ENCODE results near the gene GPAM. TPM values are rescaled to one million over a fixed set of nuclear protein-coding genes. Genes with fewer than 3 reads are reported as not detected.

The GPAM gene
- total and polyA plus RNA-seq, 2 donors (not counting 1 experiment from before 2014, with no cell fraction given): 2.6 to 8.2 TPM

DNA sequence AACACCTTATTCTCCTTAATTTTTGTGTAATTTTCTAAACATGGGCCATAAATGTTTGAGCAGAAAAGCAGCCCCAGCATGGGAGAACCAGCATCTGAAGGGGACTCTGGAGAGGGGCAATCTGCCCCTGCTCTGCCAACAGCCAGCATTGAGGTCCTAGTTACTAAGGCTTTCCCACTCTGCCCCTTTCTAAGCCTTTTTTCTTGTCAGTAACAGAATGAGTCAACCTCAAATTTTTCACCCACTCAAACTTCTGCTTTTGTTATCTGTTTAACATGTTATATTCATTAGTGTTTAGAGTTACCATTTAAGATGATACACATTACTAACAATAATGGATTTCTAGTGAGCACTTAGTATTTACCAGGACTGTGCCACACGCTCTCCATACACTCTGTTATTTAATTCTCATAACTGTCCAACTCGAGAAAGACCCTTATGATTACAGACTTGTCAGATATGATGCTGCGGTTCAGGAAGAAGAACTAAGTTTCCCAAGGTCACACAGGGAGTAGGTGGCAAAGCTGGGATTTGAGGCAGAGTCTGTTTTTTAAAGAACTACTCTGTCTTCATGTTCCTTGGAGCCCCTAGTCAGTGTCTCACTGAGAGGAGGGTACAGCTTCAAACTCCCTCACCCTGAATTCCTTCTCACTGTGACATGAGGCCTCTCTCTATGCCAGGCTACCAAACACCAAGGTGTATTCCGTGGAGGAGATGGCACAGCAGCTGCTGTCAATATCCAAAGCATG is 19.9 kb upstream of the GPAM start:
- Histone ChIP-seq H4K20me1 (ENCODE audit: control insufficient read depth, insufficient read depth, low read length, poor library complexity, severe bottlenecking) (no peaks in the 10 kb centered on the region), H3K4me3 (ENCODE audit: control extremely low read depth in 1 of 5, extremely low read depth in 1 of 5, insufficient read depth in 1 of 5, low read depth in 2 of 5, low read length in 4 of 5) (no peak overlapping the region), H3K4me2 (replicated peaks; ENCODE audit: low read depth, low read length, poor library complexity, severe bottlenecking) (no peak overlapping the region), H3K27me3 (replicated peaks in 1 of 4; ENCODE audit: control extremely low read depth in 1 of 4, control insufficient read depth in 3 of 4, insufficient read depth in 4 of 4, low read length in 3 of 4) (peaks cover 0 to 9% (median 0%) of the 10 kb centered on the region in 4 experiments), H3K9me3 (ENCODE audit: control extremely low read depth in 1 of 3, control insufficient read depth in 2 of 3, insufficient read depth in 1 of 3, low read length in 2 of 3) (peaks cover 0 to 1% (median 0%) of the 10 kb centered on the region in 3 donors), H3K79me2 (ENCODE audit: control insufficient read depth, insufficient read depth, low read length) (no peaks in the 10 kb centered on the region), H3K27ac (ENCODE audit: low read length in 2 of 2) (no peak overlapping the region), H3K9ac (ENCODE audit: low read length) (no peak overlapping the region), H3K36me3 (replicated peaks in 1 of 2; ENCODE audit: control extremely low read depth in 1 of 2, control insufficient read depth in 1 of 2, extremely low read depth in 1 of 2, insufficient read depth in 2 of 2, low read length in 1 of 2) (no peaks in the 10 kb centered on the region), H2AFZ (ENCODE audit: insufficient read depth, low read depth, low read length, poor library complexity, severe bottlenecking) (no peak overlapping the region), H3K4me1 (ENCODE audit: control insufficient read depth in 2 of 2, insufficient read depth in 2 of 2, low read length in 2 of 2) (peaks cover 0 to 15% of the 10 kb centered on the region in 2 donors)
- intact Hi-C loops (cut with micrococcal nuclease): no loop called here
- peaks cover 3% of the 10 kb centered on the region for H3K27me3 Mint-ChIP-seq
- peaks cover 19% of the 10 kb centered on the region for H3K4me1 Mint-ChIP-seq
- ATAC-seq (ENCODE audit: low read depth): peak; percentile 41
- no peak for DNase-seq
- H3K9me3 Mint-ChIP-seq (ENCODE audit: insufficient read depth): no peaks in the 10 kb centered on the region
- WGBS (ENCODE audit: insufficient coverage): 51% methylated on average over 2 of the region's 4 CpGs
- H3K4me3 Mint-ChIP-seq: peak overlapping the region; percentile 67
- TF ChIP-seq, protein P1, sequence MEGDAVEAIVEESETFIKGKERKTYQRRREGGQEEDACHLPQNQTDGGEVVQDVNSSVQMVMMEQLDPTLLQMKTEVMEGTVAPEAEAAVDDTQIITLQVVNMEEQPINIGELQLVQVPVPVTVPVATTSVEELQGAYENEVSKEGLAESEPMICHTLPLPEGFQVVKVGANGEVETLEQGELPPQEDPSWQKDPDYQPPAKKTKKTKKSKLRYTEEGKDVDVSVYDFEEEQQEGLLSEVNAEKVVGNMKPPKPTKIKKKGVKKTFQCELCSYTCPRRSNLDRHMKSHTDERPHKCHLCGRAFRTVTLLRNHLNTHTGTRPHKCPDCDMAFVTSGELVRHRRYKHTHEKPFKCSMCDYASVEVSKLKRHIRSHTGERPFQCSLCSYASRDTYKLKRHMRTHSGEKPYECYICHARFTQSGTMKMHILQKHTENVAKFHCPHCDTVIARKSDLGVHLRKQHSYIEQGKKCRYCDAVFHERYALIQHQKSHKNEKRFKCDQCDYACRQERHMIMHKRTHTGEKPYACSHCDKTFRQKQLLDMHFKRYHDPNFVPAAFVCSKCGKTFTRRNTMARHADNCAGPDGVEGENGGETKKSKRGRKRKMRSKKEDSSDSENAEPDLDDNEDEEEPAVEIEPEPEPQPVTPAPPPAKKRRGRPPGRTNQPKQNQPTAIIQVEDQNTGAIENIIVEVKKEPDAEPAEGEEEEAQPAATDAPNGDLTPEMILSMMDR (IDR thresholded peaks at IDR 0.05): no peak
- TF ChIP-seq EZH2 (IDR thresholded peaks at IDR 0.05; ENCODE audit: borderline replicate concordance, insufficient read depth, low read depth, low read length, poor library complexity, severe bottlenecking): no peak
- CTCF ChIA-PET: no interaction called here
- POLR2A ChIA-PET: no interaction called here
- peak overlapping the region; percentile 78 for H3K27ac Mint-ChIP-seq

DNA sequence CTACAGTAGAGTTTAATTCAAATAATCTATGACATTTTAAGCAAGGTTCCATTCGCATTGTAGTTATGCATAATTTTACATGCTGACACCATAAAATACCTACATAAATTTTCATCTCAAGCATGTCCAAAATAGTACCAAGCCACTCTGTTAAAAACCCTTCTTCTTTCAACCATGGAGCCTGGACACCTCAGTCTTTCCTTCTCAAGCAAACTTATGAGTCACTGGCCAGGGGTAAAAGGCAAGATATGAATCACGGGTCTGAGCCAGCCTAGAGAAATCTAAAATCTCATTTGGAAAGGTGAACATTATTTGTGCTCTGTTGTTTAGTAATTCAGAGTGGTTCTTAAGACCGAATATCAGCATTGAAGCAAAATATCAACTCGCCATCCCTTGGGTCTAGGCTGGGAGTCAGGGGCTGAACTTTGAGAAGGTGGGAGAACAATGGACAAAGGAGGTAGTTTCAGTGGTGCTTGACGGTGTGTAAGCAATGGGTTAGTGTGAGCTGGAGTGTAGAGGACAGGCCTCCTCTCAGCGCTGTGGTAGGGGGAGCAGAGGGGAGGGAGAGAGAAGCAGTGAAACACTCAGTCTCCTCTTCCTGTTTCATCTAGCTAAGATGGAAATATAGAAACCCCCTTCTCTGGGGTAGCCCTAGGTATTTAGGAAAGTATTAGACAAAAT is 19.1 kb upstream of the GPAM start:
- WGBS (ENCODE audit: insufficient coverage): 69% methylated on average over 3 of the region's 6 CpGs
- ATAC-seq (ENCODE audit: low read depth) (peak; percentile 36), DNase-seq (no peak)
- ChIA-PET CTCF (no interaction called here), POLR2A (no interaction called here)
- Mint-ChIP-seq H3K27me3 (no peaks in the 10 kb centered on the region), H3K27ac (peak overlapping the region; percentile 65), H3K9me3 (ENCODE audit: insufficient read depth) (no peaks in the 10 kb centered on the region), H3K4me1 (peaks cover 19% of the 10 kb centered on the region), H3K4me3 (peak overlapping the region; percentile 36)
- Histone ChIP-seq H3K27ac (ENCODE audit: low read length in 2 of 2) (peak overlapping the region in 1 of 2 donors; percentile 34), H3K4me3 (ENCODE audit: control extremely low read depth in 1 of 5, extremely low read depth in 1 of 5, insufficient read depth in 1 of 5, low read depth in 2 of 5, low read length in 4 of 5) (no peak overlapping the region), H3K36me3 (replicated peaks in 1 of 2; ENCODE audit: control extremely low read depth in 1 of 2, control insufficient read depth in 1 of 2, extremely low read depth in 1 of 2, insufficient read depth in 2 of 2, low read length in 1 of 2) (no peaks in the 10 kb centered on the region), H3K9ac (ENCODE audit: low read length) (no peak overlapping the region), H3K4me1 (ENCODE audit: control insufficient read depth in 2 of 2, insufficient read depth in 2 of 2, low read length in 2 of 2) (peaks cover 0 to 15% of the 10 kb centered on the region in 2 donors), H3K27me3 (replicated peaks in 1 of 4; ENCODE audit: control extremely low read depth in 1 of 4, control insufficient read depth in 3 of 4, insufficient read depth in 4 of 4, low read length in 3 of 4) (peaks cover 0 to 9% (median 0%) of the 10 kb centered on the region in 4 experiments), H3K79me2 (ENCODE audit: control insufficient read depth, insufficient read depth, low read length) (no peaks in the 10 kb centered on the region), H4K20me1 (ENCODE audit: control insufficient read depth, insufficient read depth, low read length, poor library complexity, severe bottlenecking) (no peaks in the 10 kb centered on the region), H3K9me3 (ENCODE audit: control extremely low read depth in 1 of 3, control insufficient read depth in 2 of 3, insufficient read depth in 1 of 3, low read length in 2 of 3) (peaks cover 0 to 1% (median 0%) of the 10 kb centered on the region in 3 donors), H3K4me2 (replicated peaks; ENCODE audit: low read depth, low read length, poor library complexity, severe bottlenecking) (no peak overlapping the region), H2AFZ (ENCODE audit: insufficient read depth, low read depth, low read length, poor library complexity, severe bottlenecking) (peak overlapping the region; percentile 7)
- no peak for TF ChIP-seq EZH2 (IDR thresholded peaks at IDR 0.05; ENCODE audit: borderline replicate concordance, insufficient read depth, low read depth, low read length, poor library complexity, severe bottlenecking)
- TF ChIP-seq, protein P1 (IDR thresholded peaks at IDR 0.05): no peak
- intact Hi-C loops (cut with micrococcal nuclease): no loop called here
